Sigmoid colon (tissue), 4 donors: ENCODE results near the gene SLC7A7.

Experiments
- EP300 ChIP-seq, 4 donors: sonication (generic); formaldehyde crosslinking; IDR thresholded peaks; one replicate each; pipeline ENCODE4 v1.6.1; 2017; ENCODE audit warnings: antibody characterized with exemption in 4 of 4
- POLR2A ChIP-seq, 2 donors: fragments of 450-650 bp; IDR thresholded peaks; one replicate each; pipeline ENCODE4 v1.6.1; 2016; ENCODE audit warnings: antibody characterized with exemption in 2 of 2, mild to moderate bottlenecking in 2 of 2, moderate library complexity in 2 of 2
- POLR2AphosphoS5 ChIP-seq, 4 donors: sonication (generic); formaldehyde crosslinking; IDR thresholded peaks; one replicate each; pipeline ENCODE4 v1.6.1; 2017; ENCODE audit warnings: antibody characterized with exemption in 4 of 4
- TF ChIP-seq, protein P1 (sequence below), 4 experiments: fragments of 450-650 bp in 3 of 4; fragments of 200-600 bp in 1 of 4; IDR thresholded peaks; one replicate each; pipeline ENCODE4 v1.5.1; 2016 to 2019; ENCODE audit warnings: antibody characterized with exemption in 4 of 4, mild to moderate bottlenecking in 3 of 4, moderate library complexity in 2 of 4

DNA sequence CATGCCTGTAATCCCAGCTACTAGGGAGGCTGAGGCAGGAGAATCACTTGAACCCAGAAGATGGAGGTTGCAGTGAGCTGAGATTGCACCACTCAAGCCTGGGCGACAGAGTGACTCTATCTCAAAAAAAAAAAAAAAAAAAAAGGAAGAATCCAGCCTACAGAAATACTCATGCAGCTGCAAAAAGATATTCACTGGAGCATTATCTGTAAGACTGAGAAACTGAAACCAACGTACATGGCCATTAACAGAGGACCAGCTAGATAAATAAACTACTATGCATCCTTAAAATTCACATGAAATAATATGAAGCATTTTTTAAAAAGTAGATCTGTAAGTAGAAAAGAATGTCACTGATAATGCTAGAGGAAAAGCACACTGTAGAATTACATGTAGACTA, 3.5 kb downstream of the SLC7A7 start:
- TF ChIP-seq, protein P1, sequence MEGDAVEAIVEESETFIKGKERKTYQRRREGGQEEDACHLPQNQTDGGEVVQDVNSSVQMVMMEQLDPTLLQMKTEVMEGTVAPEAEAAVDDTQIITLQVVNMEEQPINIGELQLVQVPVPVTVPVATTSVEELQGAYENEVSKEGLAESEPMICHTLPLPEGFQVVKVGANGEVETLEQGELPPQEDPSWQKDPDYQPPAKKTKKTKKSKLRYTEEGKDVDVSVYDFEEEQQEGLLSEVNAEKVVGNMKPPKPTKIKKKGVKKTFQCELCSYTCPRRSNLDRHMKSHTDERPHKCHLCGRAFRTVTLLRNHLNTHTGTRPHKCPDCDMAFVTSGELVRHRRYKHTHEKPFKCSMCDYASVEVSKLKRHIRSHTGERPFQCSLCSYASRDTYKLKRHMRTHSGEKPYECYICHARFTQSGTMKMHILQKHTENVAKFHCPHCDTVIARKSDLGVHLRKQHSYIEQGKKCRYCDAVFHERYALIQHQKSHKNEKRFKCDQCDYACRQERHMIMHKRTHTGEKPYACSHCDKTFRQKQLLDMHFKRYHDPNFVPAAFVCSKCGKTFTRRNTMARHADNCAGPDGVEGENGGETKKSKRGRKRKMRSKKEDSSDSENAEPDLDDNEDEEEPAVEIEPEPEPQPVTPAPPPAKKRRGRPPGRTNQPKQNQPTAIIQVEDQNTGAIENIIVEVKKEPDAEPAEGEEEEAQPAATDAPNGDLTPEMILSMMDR (IDR thresholded peaks at IDR 0.05): no peak
- TF ChIP-seq POLR2A (IDR thresholded peaks at IDR 0.05) (no peak), POLR2AphosphoS5 (IDR thresholded peaks at IDR 0.05) (no peak), EP300 (IDR thresholded peaks at IDR 0.05) (no peak)
